Ovary (tissue), 9 donors: ENCODE results near the gene PCDHB12. TPM values are rescaled to one million over a fixed set of nuclear protein-coding genes. Genes with fewer than 3 reads are reported as not detected.

Source experiments
- DNase-seq, 5 donors: peaks; one replicate each; pipeline ENCODE4 v3.0.0-alpha.2; 2019 to 2020
- H3K27ac ChIP-seq, 2 donors: fragments of 200-600 bp; one replicate each; pipeline versions ENCODE4 v1.5.1 to v1.8.0; 2019 to 2022
- H3K27me3 ChIP-seq: fragments of 200-600 bp; one replicate; pipeline ENCODE4 v1.8.0; 2022
- H3K36me3 ChIP-seq: fragments of 200-600 bp; sonication (generic); one replicate; pipeline ENCODE4 v1.5.1; 2019
- H3K4me1 ChIP-seq: one replicate; pipeline ENCODE4 v1.8.1; 2013; ENCODE audit warnings: mild to moderate bottlenecking, moderate library complexity; ENCODE audit not compliant: insufficient read depth
- H3K4me3 ChIP-seq: fragments of 200-600 bp; sonication (generic); one replicate; pipeline ENCODE4 v1.5.1; 2017
- H3K9me3 ChIP-seq, 2 donors: fragments of 200-600 bp in 1 of 2; sonication (generic) in 1 of 2; one replicate each; pipeline versions ENCODE4 v1.5.1 to v1.8.1; 2013 to 2019; ENCODE audit warnings: mild to moderate bottlenecking in 1 of 2, moderate library complexity in 1 of 2
- CTCF ChIP-seq, 3 donors: fragments of 450-650 bp in 2 of 3; fragments of 200-600 bp in 1 of 3; IDR thresholded peaks; one replicate each; pipeline versions ENCODE4 v1.5.1 to v1.8.0; 2016 to 2022; ENCODE audit warnings: antibody characterized with exemption in 3 of 3, mild to moderate bottlenecking in 1 of 3
- EP300 ChIP-seq: sonication (generic); formaldehyde crosslinking; IDR thresholded peaks from one replicate; pipeline ENCODE4 v1.6.1; 2017; ENCODE audit warnings: antibody characterized with exemption
- POLR2A ChIP-seq: fragments of 450-650 bp; IDR thresholded peaks from one replicate; pipeline ENCODE4 v1.6.1; 2017; ENCODE audit warnings: antibody characterized with exemption, mild to moderate bottlenecking, moderate library complexity
- WGBS, 3 donors: extraction: QIAGEN DNeasy Blood & Tissue Kit in 1 of 3; methylation state at CpG; one replicate each; pipeline versions ENCODE4 v1.1.5 to v1.1.7; 2013 to 2017; 5-methylcytosine and 5-hydroxymethylcytosine counted together
- intact Hi-C, 4 donors: fragments of 100-400 bp; cut with DNase I; formaldehyde crosslinking; loops; one replicate each; pipeline versions ENCODE4 v1.11.0 to v1.15.1; 2022 to 2023
- polyA plus RNA-seq, 2 donors: library from polyadenylated mRNA; stranded (reverse); fragments of 200-250 nt in 1 of 2; fragments of 350-450 nt in 1 of 2; fragmentation: Illumina TruSeq in 1 of 2; extraction: RNeasy Lipid Tissue Mini Kit (QIAGEN cat#74804) in 1 of 2; gene quantifications; one replicate each; pipeline ENCODE4 v1.2.3, GENCODE V29; 2013 to 2014
- total RNA-seq, 7 donors: library from RNA; depleted of rRNA in 2 of 7; stranded (reverse); fragments of >200 nt in 2 of 7; fragmentation: NEBNext Ultra II Directional in 3 of 7; extraction: Animal tissue kit (Norgen Biotek cat#: 25700) in 3 of 7; gene quantifications; one replicate each; pipeline versions ENCODE4 v1.1.0 to v1.2.4, GENCODE V29; 2016 to 2023
- donor health status: DM: no; HTN: no; CAD: no; lungs with moderate emphysema.
- donor health status: DM: no; HTN: no; CAD: no.
- donor health status: Bipolar disorder and iron deficiency.
- donor health status: DM: yes; HTN: yes; CAD: no.
- donor health status: DM: no; HTN: no; CAD: no.
- donor health status: DM: yes; HTN: yes; CAD: no.

Gene PCDHB12
- total and polyA plus RNA-seq, 9 donors = 2.8 to 8.8 (median 6.6) TPM

GRCh38 chr5:141261238-141261546 lies 52.7 kb downstream of the PCDHB12 start:
- 62 to 71% (median 70%) methylated on average over 1 of the region's 1 CpG for WGBS, 3 donors
- no peaks in the 10 kb centered on the region for H3K36me3 ChIP-seq
- DNase-seq = no peak

More at GRCh38 chr5:141261238-141261546, 52.7 kb downstream of the PCDHB12 start:
- no peak overlapping the region for H3K27ac ChIP-seq
- no peaks in the 10 kb centered on the region for H3K4me1 ChIP-seq
- no peak overlapping the region for H3K4me3 ChIP-seq
- no peaks in the 10 kb centered on the region for H3K27me3 ChIP-seq
- H3K9me3 ChIP-seq = peaks cover 9 to 46% of the 10 kb centered on the region in 2 donors
- intact Hi-C loops = no loop called here
- TF ChIP-seq CTCF (IDR thresholded peaks at IDR 0.05) (no peak), POLR2A (no peak), EP300 (no peak)

Other genes starting within 250 kb of the PCDHB12 start
Only the 30 nearest of the 37 such genes appear.
- gene PCDHB1, start 157.3 kb upstream of the PCDHB12 start, total RNA-seq = under 1 TPM in 2 of 7 donors, not detected in 5; 0.03 to 0.34 TPM
- gene PCDHB1, start 157.3 kb upstream of the PCDHB12 start, polyA plus RNA-seq = not detected
- gene PCDHB2, start 114.1 kb upstream of the PCDHB12 start, total RNA-seq = 1 to 10 TPM; 1.9 to 4.0 (median 3.3) TPM
- 1 to 10 TPM; 1.7 to 2.5 TPM for gene PCDHB2, start 114.1 kb upstream of the PCDHB12 start, polyA plus RNA-seq
- 1 to 10 TPM; 2.5 to 4.1 (median 3.2) TPM for gene PCDHB3, start 108.2 kb upstream of the PCDHB12 start, total RNA-seq
- gene PCDHB3, start 108.2 kb upstream of the PCDHB12 start, polyA plus RNA-seq = 1 to 10 TPM; 1.4 to 2.3 TPM
- 10 to 100 TPM in 1 of 7 donors, 1 to 10 TPM in 6; 2.5 to 12.6 (median 6.9) TPM for gene PCDHB4, start 86.9 kb upstream of the PCDHB12 start, total RNA-seq
- gene PCDHB4, start 86.9 kb upstream of the PCDHB12 start, polyA plus RNA-seq = 1 to 10 TPM; 4.2 to 5.0 TPM
- gene PCDHB5, start 73.5 kb upstream of the PCDHB12 start, total RNA-seq = 10 to 100 TPM in 5 of 7 donors, 1 to 10 TPM in 2; 7.3 to 16.2 (median 12.7) TPM
- 1 to 10 TPM; 7.4 to 8.6 TPM for gene PCDHB5, start 73.5 kb upstream of the PCDHB12 start, polyA plus RNA-seq
- gene PCDHB6, start 58.7 kb upstream of the PCDHB12 start, total RNA-seq = 1 to 10 TPM in 6 of 7 donors, under 1 TPM in 1; 0.34 to 2.4 (median 2.0) TPM
- 1 to 10 TPM; 1.1 TPM for gene PCDHB6, start 58.7 kb upstream of the PCDHB12 start, polyA plus RNA-seq
- gene PCDHB7, start 36.1 kb upstream of the PCDHB12 start, total RNA-seq = 1 to 10 TPM; 1.4 to 5.1 (median 4.0) TPM
- 1 to 10 TPM; 2.2 to 3.0 TPM for gene PCDHB7, start 36.1 kb upstream of the PCDHB12 start, polyA plus RNA-seq
- gene PCDHB8, start 30.9 kb upstream of the PCDHB12 start, total RNA-seq = 1 to 10 TPM; 1.2 to 5.8 (median 2.9) TPM
- gene PCDHB8, start 30.9 kb upstream of the PCDHB12 start, polyA plus RNA-seq = 1 to 10 TPM in 1 of 2 donors, under 1 TPM in 1; 0.42 to 1.2 TPM
- 10 to 100 TPM in 2 of 7 donors, 1 to 10 TPM in 5; 5.6 to 11.1 (median 6.9) TPM for gene PCDHB16, start 26.3 kb upstream of the PCDHB12 start, total RNA-seq
- gene PCDHB16, start 26.3 kb upstream of the PCDHB12 start, polyA plus RNA-seq = 1 to 10 TPM; 3.1 to 4.2 TPM
- 1 to 10 TPM; 2.0 to 5.4 (median 3.8) TPM for gene PCDHB9, start 21.6 kb upstream of the PCDHB12 start, total RNA-seq
- 1 to 10 TPM; 1.5 to 3.3 TPM for gene PCDHB9, start 21.6 kb upstream of the PCDHB12 start, polyA plus RNA-seq
- gene PCDHB10, start 16.4 kb upstream of the PCDHB12 start, total RNA-seq = 1 to 10 TPM; 2.7 to 5.2 (median 3.1) TPM
- 1 to 10 TPM; 2.9 to 3.4 TPM for gene PCDHB10, start 16.4 kb upstream of the PCDHB12 start, polyA plus RNA-seq
- 1 to 10 TPM; 2.5 to 9.2 (median 6.0) TPM for gene PCDHB11, start 9.1 kb upstream of the PCDHB12 start, total RNA-seq
- 1 to 10 TPM; 1.8 to 3.2 TPM for gene PCDHB11, start 9.1 kb upstream of the PCDHB12 start, polyA plus RNA-seq
- 1 to 10 TPM; 3.9 to 5.9 (median 4.5) TPM for gene PCDHB13, start 5.2 kb downstream of the PCDHB12 start, total RNA-seq
- gene PCDHB13, start 5.2 kb downstream of the PCDHB12 start, polyA plus RNA-seq = 1 to 10 TPM; 1.3 to 3.1 TPM
- 1 to 10 TPM; 3.8 to 7.2 (median 5.4) TPM for gene PCDHB14, start 14.6 kb downstream of the PCDHB12 start, total RNA-seq
- 1 to 10 TPM; 3.8 to 4.5 TPM for gene PCDHB14, start 14.6 kb downstream of the PCDHB12 start, polyA plus RNA-seq
- gene PCDHB15, start 36.7 kb downstream of the PCDHB12 start, total RNA-seq = 10 to 100 TPM in 4 of 7 donors, 1 to 10 TPM in 3; 3.4 to 17.0 (median 10.3) TPM
- gene PCDHB15, start 36.7 kb downstream of the PCDHB12 start, polyA plus RNA-seq = 1 to 10 TPM; 6.7 to 8.2 TPM
- gene SLC25A2, start 95.3 kb downstream of the PCDHB12 start, total RNA-seq = 1 to 10 TPM in 1 of 7 donors, under 1 TPM in 3, not detected in 3; 0.40 to 1.4 (median 0.54) TPM
- under 1 TPM in 1 of 2 donors, not detected in 1; 0.10 TPM for gene SLC25A2, start 95.3 kb downstream of the PCDHB12 start, polyA plus RNA-seq
- gene TAF7, start 112.1 kb downstream of the PCDHB12 start, total RNA-seq = 100 to 1,000 TPM in 4 of 7 donors, 10 to 100 TPM in 3; 65.1 to 141 (median 102) TPM
- 100 to 1,000 TPM in 1 of 2 donors, 10 to 100 TPM in 1; 96.4 to 136 TPM for gene TAF7, start 112.1 kb downstream of the PCDHB12 start, polyA plus RNA-seq
- 1 to 10 TPM in 3 of 7 donors, under 1 TPM in 4; 0.72 to 2.8 (median 1.00) TPM for gene PCDHGA1, start 121.8 kb downstream of the PCDHB12 start, total RNA-seq
- gene PCDHGA1, start 121.8 kb downstream of the PCDHB12 start, polyA plus RNA-seq = under 1 TPM; 0.29 to 0.90 TPM
- gene PCDHGA2, start 130.0 kb downstream of the PCDHB12 start, total RNA-seq = 10 to 100 TPM in 5 of 7 donors, 1 to 10 TPM in 2; 7.3 to 13.5 (median 12.0) TPM
- gene PCDHGA2, start 130.0 kb downstream of the PCDHB12 start, polyA plus RNA-seq = 1 to 10 TPM; 3.0 to 5.4 TPM
- 1 to 10 TPM; 5.3 to 8.6 (median 5.9) TPM for gene PCDHGA3, start 135.1 kb downstream of the PCDHB12 start, total RNA-seq
- gene PCDHGA3, start 135.1 kb downstream of the PCDHB12 start, polyA plus RNA-seq = 1 to 10 TPM; 1.9 to 2.9 TPM
- 1 to 10 TPM; 3.7 to 9.3 (median 5.5) TPM for gene PCDHGB1, start 141.4 kb downstream of the PCDHB12 start, total RNA-seq
- gene PCDHGB1, start 141.4 kb downstream of the PCDHB12 start, polyA plus RNA-seq = 1 to 10 TPM; 1.1 to 1.4 TPM
- gene PCDHGA4, start 146.3 kb downstream of the PCDHB12 start, total RNA-seq = 1 to 10 TPM; 4.4 to 8.2 (median 6.6) TPM
- 1 to 10 TPM; 1.2 to 3.8 TPM for gene PCDHGA4, start 146.3 kb downstream of the PCDHB12 start, polyA plus RNA-seq
- 10 to 100 TPM in 2 of 7 donors, 1 to 10 TPM in 5; 4.5 to 11.9 (median 9.3) TPM for gene PCDHGB2, start 151.3 kb downstream of the PCDHB12 start, total RNA-seq
- gene PCDHGB2, start 151.3 kb downstream of the PCDHB12 start, polyA plus RNA-seq = 1 to 10 TPM; 1.9 to 4.3 TPM
- 1 to 10 TPM; 4.5 to 9.5 (median 6.4) TPM for gene PCDHGA5, start 155.4 kb downstream of the PCDHB12 start, total RNA-seq
- gene PCDHGA5, start 155.4 kb downstream of the PCDHB12 start, polyA plus RNA-seq = 1 to 10 TPM; 1.7 to 3.2 TPM
- gene PCDHGB3, start 161.5 kb downstream of the PCDHB12 start, total RNA-seq = 1 to 10 TPM; 4.1 to 8.6 (median 5.6) TPM
- 1 to 10 TPM; 1.1 to 2.1 TPM for gene PCDHGB3, start 161.5 kb downstream of the PCDHB12 start, polyA plus RNA-seq
- 10 to 100 TPM in 3 of 7 donors, 1 to 10 TPM in 4; 6.7 to 14.5 (median 8.7) TPM for gene PCDHGA6, start 165.2 kb downstream of the PCDHB12 start, total RNA-seq
- 1 to 10 TPM; 3.6 to 4.2 TPM for gene PCDHGA6, start 165.2 kb downstream of the PCDHB12 start, polyA plus RNA-seq
- gene PCDHGA7, start 174.0 kb downstream of the PCDHB12 start, total RNA-seq = 1 to 10 TPM; 4.2 to 8.6 (median 5.8) TPM
- 1 to 10 TPM; 1.3 to 2.3 TPM for gene PCDHGA7, start 174.0 kb downstream of the PCDHB12 start, polyA plus RNA-seq
- gene PCDHGB4, start 179.0 kb downstream of the PCDHB12 start, total RNA-seq = 10 to 100 TPM in 1 of 7 donors, 1 to 10 TPM in 6; 6.0 to 12.0 (median 8.8) TPM
- 1 to 10 TPM; 2.1 to 3.1 TPM for gene PCDHGB4, start 179.0 kb downstream of the PCDHB12 start, polyA plus RNA-seq
- 1 to 10 TPM; 2.9 to 7.6 (median 3.8) TPM for gene PCDHGA8, start 183.9 kb downstream of the PCDHB12 start, total RNA-seq
- gene PCDHGA8, start 183.9 kb downstream of the PCDHB12 start, polyA plus RNA-seq = under 1 TPM; 0.37 to 0.41 TPM
- gene PCDHGB5, start 189.2 kb downstream of the PCDHB12 start, total RNA-seq = 10 to 100 TPM; 13.2 to 19.7 (median 18.2) TPM
- gene PCDHGB5, start 189.2 kb downstream of the PCDHB12 start, polyA plus RNA-seq = 1 to 10 TPM; 4.5 to 8.2 TPM